ENCODE results near the gene KIF7. TPM values are rescaled to one million over a fixed set of nuclear protein-coding genes. Genes with fewer than 3 reads are reported as not detected.

Gene KIF7
- polyA plus RNA-seq, 3 donors = not detected

- Histone ChIP-seq H2AFZ (ENCODE audit: insufficient read depth, low read depth, low read length, poor library complexity, severe bottlenecking) (no peak overlapping the region), H3K4me2 (replicated peaks; ENCODE audit: extremely low read depth, low read length, poor library complexity, severe bottlenecking) (no peak overlapping the region), H4K20me1 (ENCODE audit: insufficient read depth, low read length) (no peaks in the 10 kb centered on the region), H3K27me3 (ENCODE audit: control insufficient read depth in 2 of 2, insufficient read depth in 2 of 2, low read length in 2 of 2) (no peaks in the 10 kb centered on the region), H3K9me3 (replicated peaks in 1 of 2; ENCODE audit: control insufficient read depth in 1 of 2, insufficient read depth in 1 of 2, low read length in 2 of 2) (no peaks in the 10 kb centered on the region), H3K4me3 (replicated peaks in 1 of 3; ENCODE audit: low read depth in 2 of 3, low read length in 3 of 3) (no peak overlapping the region), H3K4me1 (ENCODE audit: control insufficient read depth in 1 of 2, insufficient read depth in 2 of 2, low read length in 2 of 2) (peaks cover 24 to 35% of the 10 kb centered on the region in 2 donors), H3K9ac (ENCODE audit: insufficient read depth, low read length, poor library complexity, severe bottlenecking) (no peak overlapping the region), H3K27ac (ENCODE audit: low read depth in 1 of 2, low read length in 2 of 2) (no peak overlapping the region), H3K79me2 (ENCODE audit: insufficient read depth, low read length) (peaks cover 78% of the 10 kb centered on the region), H3K36me3 (replicated peaks in 1 of 2; ENCODE audit: control insufficient read depth in 1 of 2, insufficient read depth in 2 of 2, low read length in 2 of 2) (peaks cover 7 to 22% of the 10 kb centered on the region in 2 donors)
- Mint-ChIP-seq H3K27ac (no peak overlapping the region), H3K27me3 (ENCODE audit: low read depth in 3 of 3) (peaks cover 0 to 5% (median 0%) of the 10 kb centered on the region in 3 donors), H3K9me3 (no peaks in the 10 kb centered on the region), H3K4me3 (no peak overlapping the region), H3K4me1 (peaks cover 41% of the 10 kb centered on the region), H3K36me3 (peaks cover 11 to 30% of the 10 kb centered on the region in 2 donors)
- no CpG with 5 or more reads among the region's 2 CpGs for WGBS (ENCODE audit: insufficient coverage)
- DNase-seq = no peak
- TF ChIP-seq CTCF (IDR thresholded peaks at IDR 0.05) = no peak
- intact Hi-C loops (cut with micrococcal nuclease) = loop anchor here in 1 of 2 donors (10.0 kb wide), 3 partner anchors 243 to 1113 kb away; partner anchors contain the start of genes CIB1, GDPGP1, MRPL46 and MRPS11
Observed at GRCh38 chr15:89578146-89578545, 77.1 kb downstream of the KIF7 start.

Other genes with a start within 250 kb of the KIF7 start
- gene RHCG, start 158.9 kb downstream of the KIF7 start, polyA plus RNA-seq = not detected
- not detected for gene TICRR, start 80.0 kb downstream of the KIF7 start, polyA plus RNA-seq
- under 1 TPM in 1 of 3 donors, not detected in 2; 0.12 TPM for gene PLIN1, start 23.9 kb upstream of the KIF7 start, polyA plus RNA-seq
- gene PEX11A, start 35.3 kb upstream of the KIF7 start, polyA plus RNA-seq = under 1 TPM; 0.72 to 0.84 (median 0.75) TPM
- gene WDR93, start 35.3 kb upstream of the KIF7 start, polyA plus RNA-seq = not detected
- 1 to 10 TPM in 1 of 3 donors, under 1 TPM in 2; 0.04 to 1.2 (median 0.06) TPM for gene MESP1, start 95.8 kb upstream of the KIF7 start, polyA plus RNA-seq
- gene MESP2, start 120.9 kb upstream of the KIF7 start, polyA plus RNA-seq = under 1 TPM in 1 of 3 donors, not detected in 2; 0.67 TPM
- gene ANPEP, start 159.4 kb upstream of the KIF7 start, polyA plus RNA-seq = 100 to 1,000 TPM in 2 of 3 donors, 10 to 100 TPM in 1; 58.4 to 364 (median 108) TPM
- 10 to 100 TPM; 30.8 to 41.2 (median 32.4) TPM for gene AP3S2, start 238.5 kb upstream of the KIF7 start, polyA plus RNA-seq